HCT116 (cell line): ENCODE data around the gene DMD. TPM values are rescaled to one million over a fixed set of nuclear protein-coding genes. Genes with fewer than 3 reads are reported as not detected.

Experiments used
- ATAC-seq: fragments of 200-7000 bp; cut with Tn5 transposase; 2 replicates; pipeline ENCODE4 v1.9.1; 2020; ENCODE audit warnings: mild to moderate bottlenecking, moderate library complexity
- BruUV-seq: library from RNA; stranded (reverse); fragments of 400-500 nt; replicated peaks from 2 replicates; lab custom pipeline; 2021; lab: Mats Ljungman, UMichigan
- CTCF ChIA-PET: fragments of 300-600 bp; sonication (Branson Sonifier 250); formaldehyde crosslinking; loops from one replicate; lab custom pipeline; 2021; ENCODE audit warnings: antibody characterized with exemption; lab: Charles Lee
- POLR2A ChIA-PET: fragments of 300-600, 350-600 bp; sonication (Branson Sonifier 250); formaldehyde crosslinking; loops from one replicate; lab custom pipeline; 2021; ENCODE audit warnings: antibody characterized with exemption; lab: Charles Lee
- RAD21 ChIA-PET, 2 experiments: fragments of 300-600 bp; sonication (Branson Sonifier 250); formaldehyde crosslinking; loops; one replicate each; lab custom pipeline; 2023; ENCODE audit warnings: low total read pairs in 2 of 2; ENCODE audit not compliant: uncharacterized antibody in 2 of 2, unreplicated experiment in 2 of 2, low non-redundant PET in 1 of 2; lab: Charles Lee
- DNase-seq: peaks from one replicate; pipeline ENCODE4 v3.0.0-alpha.2; 2010; ENCODE audit warnings: low read depth, low spot score
- H2AFZ ChIP-seq: fragments of 200-600 bp; shearing (Covaris generic), sonication (generic); 2 replicates; pipeline ENCODE4 v1.6.1; 2017; ENCODE audit warnings: low read depth, mixed run types, mixed read lengths, antibody characterized with exemption, low read length; ENCODE audit not compliant: poor library complexity, severe bottlenecking
- H3K27ac ChIP-seq: 2 replicates; pipeline ENCODE4 v1.5.1; 2012; ENCODE audit warnings: low read depth, low read length
- H3K27me3 ChIP-seq: fragments of 200-600 bp; sonication (generic); 2 replicates; pipeline ENCODE4 v1.6.1; 2016; ENCODE audit warnings: mixed run types, low read length, mixed read lengths; ENCODE audit not compliant: insufficient read depth
- H3K36me3 ChIP-seq, 2 experiments: fragments of 200-500 bp in 1 of 2; fragments of 200-600 bp in 1 of 2; sonication (Bioruptor generic) in 1 of 2; sonication (generic) in 1 of 2; 2 replicates each; pipeline versions ENCODE4 v1.5.1 to v1.6.1; 2014 to 2016; ENCODE audit warnings: low read length in 2 of 2, inconsistent platforms in 1 of 2, mixed read lengths in 1 of 2, mixed run types in 1 of 2; ENCODE audit not compliant: insufficient read depth in 2 of 2, control insufficient read depth in 1 of 2
- H3K4me1 ChIP-seq, 2 experiments: fragments of 200-600 bp in 1 of 2; sonication (generic) in 1 of 2; 2 replicates each; pipeline versions ENCODE4 v1.5.1 to v1.6.1; 2012 to 2017; ENCODE audit warnings: low read length in 2 of 2, inconsistent platforms in 1 of 2, mild to moderate bottlenecking in 1 of 2, mixed read lengths in 1 of 2, mixed run types in 1 of 2, moderate library complexity in 1 of 2; ENCODE audit not compliant: insufficient read depth in 2 of 2, control insufficient read depth in 1 of 2
- H3K4me2 ChIP-seq: fragments of 200-600 bp; sonication (generic); 2 replicates; pipeline ENCODE4 v1.6.1; 2017; ENCODE audit warnings: mixed run types, low read length, mixed read lengths
- H3K4me3 ChIP-seq, 2 experiments: fragments of 200-600 bp in 1 of 2; sonication (generic) in 1 of 2; replicated peaks in 1 of 2; 2 replicates each; pipeline ENCODE4 v1.5.1; 2011 to 2016; ENCODE audit warnings: low read length in 2 of 2, control low read depth in 1 of 2, low read depth in 1 of 2, mild to moderate bottlenecking in 1 of 2, mixed read lengths in 1 of 2, mixed run types in 1 of 2
- H3K79me2 ChIP-seq: fragments of 200-600 bp; sonication (generic); 2 replicates; pipeline ENCODE4 v1.6.1; 2017; ENCODE audit warnings: mild to moderate bottlenecking, mixed run types, low read length, moderate library complexity, mixed read lengths; ENCODE audit not compliant: insufficient read depth
- H3K9ac ChIP-seq: fragments of 200-600 bp; sonication (generic); 2 replicates; pipeline ENCODE4 v1.6.1; 2016; ENCODE audit warnings: low read length, mixed read lengths
- H3K9me2 ChIP-seq: fragments of 200-600 bp; sonication (generic), shearing (Covaris generic); 2 replicates; pipeline ENCODE4 v1.6.1; 2017; ENCODE audit warnings: mixed run types, mild to moderate bottlenecking, moderate library complexity; ENCODE audit not compliant: insufficient read depth
- H3K9me3 ChIP-seq, 2 experiments: fragments of 200-500 bp in 1 of 2; fragments of 200-600 bp in 1 of 2; sonication (Bioruptor generic) in 1 of 2; sonication (generic) in 1 of 2; 2 replicates each; pipeline ENCODE4 v1.6.1; 2014 to 2017; ENCODE audit warnings: low read length in 2 of 2, mixed read lengths in 2 of 2, inconsistent platforms in 1 of 2, low read depth in 1 of 2, mild to moderate bottlenecking in 1 of 2, mixed run types in 1 of 2, moderate library complexity in 1 of 2; ENCODE audit not compliant: control insufficient read depth in 1 of 2, insufficient read depth in 1 of 2
- H4K20me1 ChIP-seq: fragments of 200-600 bp; sonication (generic), shearing (Covaris generic); 2 replicates; pipeline ENCODE4 v1.6.1; 2017; ENCODE audit warnings: mixed run types, mild to moderate bottlenecking, moderate library complexity; ENCODE audit not compliant: insufficient read depth
- FOSL1 ChIP-seq: IDR thresholded peaks from 2 replicates; pipeline ENCODE4 v1.6.1; 2012; ENCODE audit warnings: low read depth
- JUND ChIP-seq: IDR thresholded peaks from 2 replicates; pipeline ENCODE4 v1.6.1; 2012
- RAD21 ChIP-seq: IDR thresholded peaks from 2 replicates; pipeline ENCODE4 v1.6.1; 2012; ENCODE audit warnings: low read depth, mild to moderate bottlenecking
- SIN3A ChIP-seq: IDR thresholded peaks from 2 replicates; pipeline ENCODE4 v1.6.1; 2012; ENCODE audit warnings: low read depth
- SRF ChIP-seq: IDR thresholded peaks from 2 replicates; pipeline ENCODE4 v1.6.1; 2012; ENCODE audit warnings: low read depth
- TCF7L2 ChIP-seq: IDR thresholded peaks from 2 replicates; pipeline ENCODE4 v1.7.0; 2011; ENCODE audit warnings: borderline replicate concordance, inconsistent platforms; ENCODE audit not compliant: insufficient read depth, insufficient read length; ENCODE audit errors: extremely low read depth
- YY1 ChIP-seq: IDR thresholded peaks from 2 replicates; pipeline ENCODE4 v1.6.1; 2011; ENCODE audit warnings: low read length, low read depth, moderate library complexity, mild to moderate bottlenecking; ENCODE audit not compliant: insufficient replicate concordance; ENCODE audit errors: extremely low read depth
- ZFX ChIP-seq: fragments of 450-650 bp; IDR thresholded peaks from 2 replicates; pipeline ENCODE4 v1.6.1; 2017
- ZNF274 ChIP-seq: fragments of 200-500 bp; sonication (Bioruptor generic); IDR thresholded peaks from 2 replicates; pipeline ENCODE4 v1.6.1; 2014; ENCODE audit warnings: mild to moderate bottlenecking, low read depth, low read length, inconsistent platforms
- intact Hi-C: fragments of 100-400 bp; cut with micrococcal nuclease; formaldehyde crosslinking; loops from 2 replicates; pipeline ENCODE4 v1.10.0; 2022
- total RNA-seq: library from RNA; stranded (reverse); gene quantifications from one replicate; pipeline ENCODE4 v1.2.1, GENCODE V29; 2021; ENCODE audit not compliant: unreplicated experiment
- TF ChIP-seq, protein P1 (sequence below): IDR thresholded peaks from 2 replicates; pipeline ENCODE4 v1.6.1; 2012
- TF ChIP-seq, protein P2 (sequence below), 3 experiments: fragments of 200-600 bp in 1 of 3; sonication (generic) in 1 of 3; IDR thresholded peaks in 2 of 3; conservative IDR thresholded peaks in 1 of 3; 2 replicates each; pipeline ENCODE4 v1.5.1; 2012 to 2017; ENCODE audit warnings: low read depth in 2 of 3, low read length in 2 of 3, antibody characterized with exemption in 1 of 3, borderline replicate concordance in 1 of 3, control low read depth in 1 of 3, mild to moderate bottlenecking in 1 of 3, mixed read lengths in 1 of 3, mixed run types in 1 of 3, moderate library complexity in 1 of 3; ENCODE audit not compliant: insufficient read depth in 1 of 3
- TF ChIP-seq, protein P3 (sequence below): IDR thresholded peaks from 2 replicates; pipeline ENCODE4 v1.6.1; 2011; ENCODE audit warnings: mild to moderate bottlenecking, low read length, moderate library complexity; ENCODE audit not compliant: insufficient replicate concordance; ENCODE audit errors: extremely low read depth
- TF ChIP-seq, protein P4 (sequence below): IDR thresholded peaks from 2 replicates; pipeline ENCODE4 v1.6.1; 2012; ENCODE audit warnings: low read depth

Gene DMD
- total RNA-seq, 1 experiment from 2014 or later, result 0.05 TPM

DNA sequence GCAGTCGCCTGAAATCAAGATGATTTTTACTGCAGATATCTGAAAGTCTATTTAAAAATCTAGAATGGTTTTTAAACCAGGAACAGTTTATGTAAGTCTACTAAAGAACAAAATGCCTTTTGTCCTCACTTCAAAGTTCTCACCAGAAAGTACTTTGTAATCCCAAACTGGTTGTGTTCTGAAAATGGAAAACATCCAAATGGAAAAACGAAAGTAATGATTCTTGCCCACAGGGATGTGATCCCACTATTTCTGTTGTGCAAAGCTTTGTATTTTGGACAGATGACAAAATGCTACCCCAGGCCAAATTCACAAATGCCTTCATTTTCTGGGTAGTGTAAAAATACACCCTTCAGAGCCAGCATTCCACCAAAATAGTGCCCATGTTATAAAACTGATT, 1874.0 kb downstream of the DMD start:
- H3K9me2 ChIP-seq, result no peaks in the 10 kb centered on the region
- no peaks in the 10 kb centered on the region for H3K9me3 ChIP-seq
- H3K4me2 ChIP-seq, result no peak overlapping the region
- no peaks in the 10 kb centered on the region for H3K27me3 ChIP-seq
- no peak overlapping the region for H3K4me3 ChIP-seq
- no peak for ATAC-seq
- no peaks in the 10 kb centered on the region for H3K36me3 ChIP-seq
- TF ChIP-seq FOSL1 (no peak), JUND (no peak), ZNF274 (no peak)
- TF ChIP-seq, protein P1, sequence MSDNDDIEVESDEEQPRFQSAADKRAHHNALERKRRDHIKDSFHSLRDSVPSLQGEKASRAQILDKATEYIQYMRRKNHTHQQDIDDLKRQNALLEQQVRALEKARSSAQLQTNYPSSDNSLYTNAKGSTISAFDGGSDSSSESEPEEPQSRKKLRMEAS, result no peak
- TF ChIP-seq, all 23 proteins: peak for 0
- RAD21 ChIA-PET, result no interaction called here
- no TSS peak for BruUV-seq
- Histone ChIP-seq H3K4me1 (no peaks in the 10 kb centered on the region), H3K9ac (no peak overlapping the region), H3K79me2 (no peaks in the 10 kb centered on the region), H3K27ac (no peak overlapping the region), H4K20me1 (no peaks in the 10 kb centered on the region), H2AFZ (no peak overlapping the region)
- no peak for DNase-seq
- CTCF ChIA-PET, result no interaction called here
- intact Hi-C loops, result no loop called here
- POLR2A ChIA-PET, result no interaction called here

DNA sequence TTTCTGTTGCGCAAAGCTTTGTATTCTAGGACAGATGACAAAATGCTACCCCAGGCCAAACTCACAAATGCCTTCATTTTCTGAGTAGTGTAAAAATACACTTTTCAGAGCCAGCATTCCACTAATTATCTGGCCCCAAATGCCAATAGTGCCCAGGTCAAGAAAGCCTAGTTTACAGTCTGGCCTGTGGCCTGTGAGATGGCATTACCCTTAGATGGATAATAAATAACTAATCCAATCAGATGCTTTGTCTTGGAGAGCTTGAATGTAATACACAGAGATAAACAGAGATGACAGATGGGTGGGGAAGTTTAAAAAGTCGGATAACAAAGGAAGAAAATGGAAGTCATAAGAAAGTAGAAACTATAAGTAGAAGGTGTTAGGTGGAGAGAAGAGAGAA, 1874.9 kb downstream of the DMD start:
- BruUV-seq, result no TSS peak
- DNase-seq (no peak), ATAC-seq (no peak)
- Histone ChIP-seq H2AFZ (no peak overlapping the region), H3K9me3 (no peaks in the 10 kb centered on the region), H3K36me3 (no peaks in the 10 kb centered on the region), H3K4me3 (no peak overlapping the region), H3K9me2 (no peaks in the 10 kb centered on the region), H4K20me1 (no peaks in the 10 kb centered on the region), H3K27ac (no peak overlapping the region), H3K9ac (no peak overlapping the region), H3K79me2 (no peaks in the 10 kb centered on the region), H3K4me2 (no peak overlapping the region), H3K4me1 (no peaks in the 10 kb centered on the region), H3K27me3 (no peaks in the 10 kb centered on the region)
- CTCF ChIA-PET, result no interaction called here
- RAD21 ChIA-PET, result no interaction called here
- POLR2A ChIA-PET, result no interaction called here
- intact Hi-C loops, result no loop called here
- TF ChIP-seq ZNF274 (no peak), ZFX (no peak), YY1 (no peak), SRF (no peak), TCF7L2 (no peak), RAD21 (no peak), SIN3A (no peak)
- TF ChIP-seq, protein P2, sequence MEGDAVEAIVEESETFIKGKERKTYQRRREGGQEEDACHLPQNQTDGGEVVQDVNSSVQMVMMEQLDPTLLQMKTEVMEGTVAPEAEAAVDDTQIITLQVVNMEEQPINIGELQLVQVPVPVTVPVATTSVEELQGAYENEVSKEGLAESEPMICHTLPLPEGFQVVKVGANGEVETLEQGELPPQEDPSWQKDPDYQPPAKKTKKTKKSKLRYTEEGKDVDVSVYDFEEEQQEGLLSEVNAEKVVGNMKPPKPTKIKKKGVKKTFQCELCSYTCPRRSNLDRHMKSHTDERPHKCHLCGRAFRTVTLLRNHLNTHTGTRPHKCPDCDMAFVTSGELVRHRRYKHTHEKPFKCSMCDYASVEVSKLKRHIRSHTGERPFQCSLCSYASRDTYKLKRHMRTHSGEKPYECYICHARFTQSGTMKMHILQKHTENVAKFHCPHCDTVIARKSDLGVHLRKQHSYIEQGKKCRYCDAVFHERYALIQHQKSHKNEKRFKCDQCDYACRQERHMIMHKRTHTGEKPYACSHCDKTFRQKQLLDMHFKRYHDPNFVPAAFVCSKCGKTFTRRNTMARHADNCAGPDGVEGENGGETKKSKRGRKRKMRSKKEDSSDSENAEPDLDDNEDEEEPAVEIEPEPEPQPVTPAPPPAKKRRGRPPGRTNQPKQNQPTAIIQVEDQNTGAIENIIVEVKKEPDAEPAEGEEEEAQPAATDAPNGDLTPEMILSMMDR (IDR thresholded peaks at IDR 0.05 in 2 of 3, conservative IDR thresholded peaks at IDR 0.05 in 1 of 3; ENCODE audit: borderline replicate concordance in 1 of 3, insufficient read depth in 1 of 3, low read depth in 2 of 3, low read length in 2 of 3), result no peak
- TF ChIP-seq, protein P3, sequence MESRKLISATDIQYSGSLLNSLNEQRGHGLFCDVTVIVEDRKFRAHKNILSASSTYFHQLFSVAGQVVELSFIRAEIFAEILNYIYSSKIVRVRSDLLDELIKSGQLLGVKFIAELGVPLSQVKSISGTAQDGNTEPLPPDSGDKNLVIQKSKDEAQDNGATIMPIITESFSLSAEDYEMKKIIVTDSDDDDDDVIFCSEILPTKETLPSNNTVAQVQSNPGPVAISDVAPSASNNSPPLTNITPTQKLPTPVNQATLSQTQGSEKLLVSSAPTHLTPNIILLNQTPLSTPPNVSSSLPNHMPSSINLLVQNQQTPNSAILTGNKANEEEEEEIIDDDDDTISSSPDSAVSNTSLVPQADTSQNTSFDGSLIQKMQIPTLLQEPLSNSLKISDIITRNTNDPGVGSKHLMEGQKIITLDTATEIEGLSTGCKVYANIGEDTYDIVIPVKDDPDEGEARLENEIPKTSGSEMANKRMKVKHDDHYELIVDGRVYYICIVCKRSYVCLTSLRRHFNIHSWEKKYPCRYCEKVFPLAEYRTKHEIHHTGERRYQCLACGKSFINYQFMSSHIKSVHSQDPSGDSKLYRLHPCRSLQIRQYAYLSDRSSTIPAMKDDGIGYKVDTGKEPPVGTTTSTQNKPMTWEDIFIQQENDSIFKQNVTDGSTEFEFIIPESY, result no peak
- TF ChIP-seq, protein P4, sequence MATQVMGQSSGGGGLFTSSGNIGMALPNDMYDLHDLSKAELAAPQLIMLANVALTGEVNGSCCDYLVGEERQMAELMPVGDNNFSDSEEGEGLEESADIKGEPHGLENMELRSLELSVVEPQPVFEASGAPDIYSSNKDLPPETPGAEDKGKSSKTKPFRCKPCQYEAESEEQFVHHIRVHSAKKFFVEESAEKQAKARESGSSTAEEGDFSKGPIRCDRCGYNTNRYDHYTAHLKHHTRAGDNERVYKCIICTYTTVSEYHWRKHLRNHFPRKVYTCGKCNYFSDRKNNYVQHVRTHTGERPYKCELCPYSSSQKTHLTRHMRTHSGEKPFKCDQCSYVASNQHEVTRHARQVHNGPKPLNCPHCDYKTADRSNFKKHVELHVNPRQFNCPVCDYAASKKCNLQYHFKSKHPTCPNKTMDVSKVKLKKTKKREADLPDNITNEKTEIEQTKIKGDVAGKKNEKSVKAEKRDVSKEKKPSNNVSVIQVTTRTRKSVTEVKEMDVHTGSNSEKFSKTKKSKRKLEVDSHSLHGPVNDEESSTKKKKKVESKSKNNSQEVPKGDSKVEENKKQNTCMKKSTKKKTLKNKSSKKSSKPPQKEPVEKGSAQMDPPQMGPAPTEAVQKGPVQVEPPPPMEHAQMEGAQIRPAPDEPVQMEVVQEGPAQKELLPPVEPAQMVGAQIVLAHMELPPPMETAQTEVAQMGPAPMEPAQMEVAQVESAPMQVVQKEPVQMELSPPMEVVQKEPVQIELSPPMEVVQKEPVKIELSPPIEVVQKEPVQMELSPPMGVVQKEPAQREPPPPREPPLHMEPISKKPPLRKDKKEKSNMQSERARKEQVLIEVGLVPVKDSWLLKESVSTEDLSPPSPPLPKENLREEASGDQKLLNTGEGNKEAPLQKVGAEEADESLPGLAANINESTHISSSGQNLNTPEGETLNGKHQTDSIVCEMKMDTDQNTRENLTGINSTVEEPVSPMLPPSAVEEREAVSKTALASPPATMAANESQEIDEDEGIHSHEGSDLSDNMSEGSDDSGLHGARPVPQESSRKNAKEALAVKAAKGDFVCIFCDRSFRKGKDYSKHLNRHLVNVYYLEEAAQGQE, result no peak
